NCI-H2107 treated with DMSO at 0.1 percent for 48 hours (cell line): ENCODE measurements around the gene LGSN.
"Not testable (repeated sequence)": the region's sequence is repeated elsewhere in the genome, so short reads cannot be mapped to it uniquely, and the experiment has no call there.

ENCODE experiments used
- DNase-seq: peaks from one replicate; lab custom pipeline; 2025; ENCODE audit not compliant: unreplicated experiment; lab: John Stamatoyannopoulos, UW

LGSN gene, protein sequence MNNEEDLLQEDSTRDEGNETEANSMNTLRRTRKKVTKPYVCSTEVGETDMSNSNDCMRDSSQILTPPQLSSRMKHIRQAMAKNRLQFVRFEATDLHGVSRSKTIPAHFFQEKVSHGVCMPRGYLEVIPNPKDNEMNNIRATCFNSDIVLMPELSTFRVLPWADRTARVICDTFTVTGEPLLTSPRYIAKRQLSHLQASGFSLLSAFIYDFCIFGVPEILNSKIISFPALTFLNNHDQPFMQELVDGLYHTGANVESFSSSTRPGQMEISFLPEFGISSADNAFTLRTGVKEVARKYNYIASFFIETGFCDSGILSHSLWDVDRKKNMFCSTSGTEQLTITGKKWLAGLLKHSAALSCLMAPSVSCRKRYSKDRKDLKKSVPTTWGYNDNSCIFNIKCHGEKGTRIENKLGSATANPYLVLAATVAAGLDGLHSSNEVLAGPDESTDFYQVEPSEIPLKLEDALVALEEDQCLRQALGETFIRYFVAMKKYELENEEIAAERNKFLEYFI

DNA sequence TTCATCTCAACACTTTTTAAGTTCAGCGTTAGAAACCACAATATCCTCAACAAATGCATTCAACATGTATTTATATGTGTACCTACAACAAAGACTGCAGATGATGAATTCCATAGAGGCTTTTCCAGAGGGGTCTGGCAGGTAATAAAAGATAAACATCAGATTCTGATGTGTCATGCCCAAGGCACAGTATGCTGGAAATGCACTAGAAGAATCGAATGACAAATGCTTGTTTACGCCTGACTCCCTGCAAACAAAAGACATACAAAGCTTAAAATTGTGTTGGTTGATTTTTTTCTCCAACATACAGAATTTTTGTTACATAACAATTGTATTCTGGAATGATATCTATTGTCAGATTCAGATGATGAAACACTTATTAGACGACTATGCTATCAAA is at the start of gene LGSN:
TSS of gene LGSN (minus strand) at position 45 of the 400 bp plus-strand sequence. CDS start at position 5, 40 bp downstream.
- no peak for DNase-seq

DNA sequence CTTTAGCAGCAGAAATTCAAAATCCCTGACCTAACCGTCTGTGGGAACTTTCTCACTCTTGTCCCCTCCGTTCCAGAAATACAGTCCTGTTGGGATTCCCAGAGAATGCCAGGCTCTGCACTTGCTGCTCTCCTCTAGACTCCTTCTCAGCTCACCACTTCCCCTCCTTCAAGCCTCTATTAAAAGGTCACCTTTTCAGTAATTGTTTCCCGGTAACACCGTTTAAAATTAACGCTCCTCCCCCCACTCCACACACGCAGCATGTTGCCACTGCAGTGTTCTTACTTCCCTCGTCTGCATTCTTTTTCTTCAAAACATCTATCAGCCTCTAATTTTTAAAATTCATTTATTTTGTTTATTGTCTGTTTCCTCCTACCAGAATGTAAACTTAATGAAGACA is 48.6 kb upstream of the LGSN start:
- DNase-seq = no peak

DNA sequence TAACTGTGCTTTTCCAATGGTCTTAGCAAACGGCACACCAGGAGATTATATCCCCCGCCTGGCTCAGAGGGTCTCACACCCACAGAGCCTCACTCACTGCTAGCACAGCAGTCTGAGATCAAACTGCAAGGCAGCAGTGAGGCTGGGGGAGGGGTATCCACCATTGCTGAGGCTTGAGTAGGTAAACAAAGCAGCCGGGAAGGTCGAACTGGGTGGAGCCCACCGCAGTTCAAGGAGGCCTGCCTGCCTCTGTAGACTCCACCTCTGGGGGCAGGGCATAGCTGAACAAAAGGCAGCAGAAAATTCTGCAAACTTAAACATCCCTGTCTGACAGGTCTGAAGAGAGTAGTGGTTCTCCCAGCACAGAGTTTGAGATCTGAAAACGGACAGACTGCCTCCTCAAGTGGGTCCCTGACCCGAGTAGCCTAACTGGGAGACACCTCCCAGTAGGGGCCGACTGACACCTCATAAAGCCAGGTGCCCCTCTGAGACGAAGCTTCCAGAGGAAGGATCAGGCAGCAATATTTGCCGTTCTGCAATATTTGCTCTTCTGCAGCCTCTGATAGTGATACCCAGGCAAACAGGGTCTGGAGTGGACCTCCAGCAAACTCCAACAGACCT is 42.8 kb upstream of the LGSN start:
- not testable (repeated sequence) for DNase-seq

DNA sequence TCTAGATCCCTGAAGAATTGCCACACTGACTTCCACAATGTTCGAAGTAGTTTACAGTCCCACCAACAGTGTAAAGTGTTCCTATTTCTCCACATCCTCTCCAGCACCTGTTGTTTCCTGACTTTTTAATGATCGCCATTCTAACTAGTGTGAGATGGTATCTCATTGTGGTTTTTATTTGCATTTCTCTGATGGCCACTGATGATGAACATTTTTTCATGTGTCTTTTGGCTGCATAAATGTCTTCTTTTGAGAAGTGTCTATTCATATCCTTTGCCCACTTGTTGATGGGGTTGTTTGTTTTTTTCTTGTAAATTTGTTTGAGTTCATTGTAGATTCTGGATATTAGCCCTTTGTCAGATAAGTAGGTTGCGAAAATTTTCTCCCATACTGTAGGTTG is 37.6 kb upstream of the LGSN start:
- DNase-seq = not testable (repeated sequence)

DNA sequence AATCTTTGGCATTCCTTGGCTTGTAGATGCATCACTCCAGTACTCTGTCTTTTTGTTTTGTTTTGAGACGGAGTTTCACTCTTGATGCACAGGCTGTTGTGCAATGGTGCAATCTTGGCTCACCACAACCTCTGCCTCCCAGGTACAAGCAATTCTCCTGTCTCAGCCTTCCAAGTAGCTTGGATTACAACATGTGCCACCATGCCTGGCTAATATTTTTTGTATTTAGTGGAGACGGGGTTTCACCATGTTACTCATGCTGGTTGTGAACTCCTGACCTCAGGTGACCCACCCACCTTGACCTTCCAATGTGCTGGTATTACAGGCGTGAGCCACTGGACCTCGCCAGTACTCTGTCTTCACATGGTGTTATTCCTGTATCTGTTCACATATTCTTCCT is 35.8 kb upstream of the LGSN start:
- no peak for DNase-seq

DNA sequence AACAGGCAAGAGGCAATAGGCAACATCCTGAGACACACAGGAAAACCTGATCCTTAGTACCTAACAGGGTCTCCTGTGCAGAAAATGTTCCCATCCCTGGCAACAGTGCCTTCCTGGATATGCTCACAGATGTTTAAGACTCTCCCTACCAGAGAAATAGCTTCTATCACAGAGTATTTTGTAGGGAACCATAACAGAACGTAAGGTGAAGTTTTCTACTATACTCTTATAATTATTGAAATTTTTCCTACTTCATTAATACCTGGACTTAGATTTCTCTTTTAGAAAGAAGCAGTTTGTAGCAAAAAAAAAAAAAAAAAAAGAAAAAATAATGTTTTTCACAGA is 33.5 kb upstream of the LGSN start:
- DNase-seq = no peak

DNA sequence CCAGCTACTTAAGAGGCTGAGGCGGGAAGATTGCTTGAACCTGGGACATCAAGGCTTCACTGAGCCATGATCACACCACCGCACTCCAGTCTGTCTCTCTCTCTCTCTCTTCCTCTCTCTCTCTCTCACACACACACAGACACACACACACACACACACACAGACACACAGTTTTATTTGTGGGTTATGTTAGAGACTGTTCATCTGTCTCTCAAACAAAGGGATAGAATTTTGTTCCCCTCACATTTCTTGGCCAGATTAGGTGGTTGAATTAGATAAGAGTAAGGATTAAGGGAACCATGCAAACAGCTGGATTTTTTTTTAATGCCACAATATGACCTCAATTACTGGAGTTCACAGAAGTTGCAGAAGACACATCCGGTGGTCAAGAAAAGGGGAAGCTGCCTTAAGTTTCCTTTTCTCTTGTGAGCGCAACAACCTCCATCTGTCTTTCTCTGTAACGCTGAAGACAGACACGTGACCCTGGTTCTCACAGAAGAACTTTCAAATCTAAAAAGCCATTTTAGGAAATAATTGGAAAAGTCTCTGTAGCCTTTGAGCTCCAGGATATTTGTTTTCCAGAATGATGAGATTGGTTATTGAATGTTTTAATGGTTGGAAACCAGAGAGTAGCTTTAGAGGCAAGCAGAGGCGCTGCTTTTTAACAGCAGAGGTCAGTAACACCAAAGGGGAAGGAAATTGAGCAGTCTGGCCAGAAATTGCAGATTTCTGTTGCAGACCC is 32.9 kb upstream of the LGSN start:
- peak; percentile 2 for DNase-seq

DNA sequence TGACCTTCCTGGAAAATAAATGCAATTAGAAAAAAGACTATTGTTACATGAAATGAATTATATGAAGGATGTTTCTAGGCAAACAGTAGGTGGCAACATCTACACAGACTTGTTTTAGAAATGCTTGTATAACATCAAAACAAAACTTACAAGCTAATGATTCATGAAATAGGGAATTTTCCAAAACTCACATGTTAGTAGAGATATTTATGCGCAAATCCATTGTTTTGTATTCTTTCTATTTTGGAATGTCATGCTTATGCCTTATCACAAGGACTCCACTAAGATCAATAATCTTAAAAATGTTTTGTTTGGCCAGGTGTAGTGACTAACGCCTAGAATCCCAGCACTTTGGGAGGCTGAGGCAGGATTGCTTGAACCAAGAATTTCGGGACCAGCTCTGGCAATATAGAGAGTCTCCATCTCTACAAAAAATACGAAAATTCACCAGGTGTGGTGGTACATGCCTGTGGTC is 32.3 kb upstream of the LGSN start:
- no peak for DNase-seq

DNA sequence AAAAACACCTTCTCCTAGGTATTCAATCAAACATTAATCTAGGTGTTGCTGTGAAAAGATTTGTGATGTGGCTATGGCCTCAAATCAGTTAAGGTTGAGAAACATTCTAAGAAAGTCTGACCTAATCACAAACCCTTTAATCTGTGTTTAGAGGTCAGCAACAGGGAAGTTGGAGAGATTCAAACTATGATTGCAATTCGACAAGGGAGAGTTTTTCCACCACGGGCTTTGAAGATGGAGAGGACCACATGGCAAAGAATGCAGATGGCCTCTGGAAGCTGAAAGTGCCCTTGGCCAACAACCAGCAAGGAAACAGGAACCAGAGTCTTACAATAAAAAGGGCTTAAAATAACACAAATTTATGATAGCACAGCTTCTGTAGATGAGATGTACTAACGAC is 29.6 kb upstream of the LGSN start:
- DNase-seq = no peak

DNA sequence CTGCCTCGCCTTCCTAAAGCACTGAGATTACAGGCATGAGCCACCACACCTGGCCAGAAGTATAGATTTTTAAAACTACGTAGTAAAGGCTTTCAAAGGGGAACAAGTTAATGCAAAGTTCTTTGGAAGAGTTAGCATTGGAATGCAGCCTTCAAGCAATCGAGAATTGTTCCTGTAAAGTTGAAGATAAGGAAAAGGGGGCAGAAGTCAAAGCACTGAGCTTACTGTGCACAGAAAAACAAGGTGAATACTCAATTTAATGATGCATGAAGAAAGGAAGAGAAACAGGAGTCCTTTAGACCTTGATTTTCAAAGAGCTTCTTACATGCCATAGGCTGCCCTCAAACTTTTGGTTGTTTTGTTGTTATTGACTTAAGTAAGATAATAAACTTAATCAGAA is 29.1 kb upstream of the LGSN start:
- no peak for DNase-seq

DNA sequence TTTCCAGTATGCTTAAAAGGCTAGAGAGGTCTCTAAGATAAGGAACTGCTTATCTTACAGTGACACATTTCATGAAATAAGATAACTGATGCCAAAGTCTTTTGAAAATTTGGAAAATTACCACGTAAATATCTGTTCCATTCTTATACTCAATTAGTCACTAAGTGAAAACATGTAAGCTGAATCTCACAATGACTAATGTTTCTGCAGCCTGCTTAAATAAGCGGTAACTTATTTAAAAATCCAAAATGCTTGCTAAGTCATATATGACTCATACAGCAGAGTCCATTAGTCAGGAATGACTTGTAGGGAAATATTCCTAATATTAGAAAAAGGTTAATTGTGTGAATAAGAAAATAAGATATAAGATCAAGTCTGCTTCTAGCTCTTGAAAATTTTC is 27.8 kb upstream of the LGSN start:
- no peak for DNase-seq

DNA sequence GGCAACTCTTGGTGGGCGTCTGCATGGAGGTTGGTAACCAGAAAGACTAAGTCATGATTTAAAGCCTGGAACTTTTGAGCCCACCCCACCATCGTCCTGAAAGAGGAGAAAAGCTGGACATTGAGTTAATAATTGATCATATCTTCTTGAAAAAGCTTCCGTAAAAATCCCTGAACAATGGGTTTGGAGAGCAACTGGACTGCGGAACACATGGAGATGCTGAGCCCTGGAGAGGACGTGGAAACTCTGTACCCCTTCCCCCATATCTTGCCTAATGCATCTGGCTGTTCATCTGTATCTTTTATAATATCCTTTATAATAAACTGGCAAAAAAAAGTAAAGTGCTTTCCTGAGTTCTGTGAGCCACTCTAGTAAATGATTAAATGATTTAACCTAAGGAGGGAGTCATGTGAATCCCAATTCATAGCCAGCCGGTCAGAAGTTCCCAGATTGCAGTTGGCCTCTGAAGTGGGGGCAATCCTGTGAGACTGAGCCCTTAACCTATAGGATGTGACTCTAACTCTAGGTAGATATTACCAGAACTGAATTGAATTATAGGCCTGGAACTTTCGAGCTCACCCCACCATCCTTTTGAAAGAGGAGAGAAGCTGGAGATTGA is 26.5 kb upstream of the LGSN start:
- DNase-seq = no peak

DNA sequence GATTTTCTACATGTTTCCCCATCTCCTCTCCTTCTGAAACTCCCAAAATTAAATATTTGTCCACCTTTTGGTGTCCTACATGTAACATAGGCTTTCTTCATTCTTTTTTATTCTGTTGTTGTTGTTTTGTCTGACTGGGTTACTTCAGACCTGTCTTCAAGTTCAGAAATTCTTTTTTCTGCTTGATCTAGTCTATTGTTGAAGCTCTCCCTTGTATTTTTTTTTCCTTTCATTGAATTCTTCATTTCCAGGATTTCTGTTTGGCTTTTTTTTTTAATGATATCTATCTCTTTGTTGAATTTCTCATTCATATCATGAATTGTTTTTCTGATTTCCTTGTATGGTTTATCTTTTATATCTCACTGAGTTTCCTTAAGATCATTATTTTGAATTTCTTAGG is 20.6 kb upstream of the LGSN start:
- no peak for DNase-seq

DNA sequence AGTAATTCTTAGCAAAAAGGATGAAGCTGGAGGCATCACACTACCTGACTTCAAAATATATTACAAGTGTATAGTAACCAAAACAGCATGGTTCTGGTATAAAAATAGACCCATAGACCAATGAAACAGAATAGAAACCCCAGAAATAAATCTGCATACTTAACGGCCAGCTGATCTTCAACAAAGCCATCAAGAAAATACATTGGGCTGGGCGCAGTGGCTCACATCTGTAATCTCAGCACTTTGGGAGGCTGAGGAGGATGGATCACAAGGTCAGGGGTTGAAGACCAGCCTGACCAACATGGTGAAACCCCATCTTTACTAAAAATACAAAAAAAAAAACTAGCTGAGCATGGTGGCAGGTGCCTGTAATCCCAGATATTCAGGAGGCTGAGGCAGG is 14.9 kb upstream of the LGSN start:
- DNase-seq = not testable (repeated sequence)

DNA sequence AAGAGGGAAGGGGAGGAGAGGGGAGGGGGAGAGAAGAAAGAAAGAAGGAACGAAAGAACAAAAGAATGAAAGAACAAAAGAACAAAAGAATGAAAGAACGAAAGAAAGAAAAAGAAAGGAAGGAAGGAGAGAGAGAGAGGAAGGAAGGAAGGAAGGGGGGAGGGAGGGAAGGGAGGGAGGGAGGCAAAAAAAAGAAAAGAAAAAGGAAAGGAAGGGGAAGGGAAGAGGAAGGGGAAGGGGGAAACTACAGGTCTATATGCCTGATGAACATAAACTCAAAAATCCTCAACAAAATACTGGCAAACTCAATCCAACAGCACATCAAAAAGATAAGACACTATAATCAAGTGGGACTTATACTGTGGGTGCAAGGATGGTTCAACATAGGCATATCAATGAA is 13.7 kb upstream of the LGSN start:
- no peak for DNase-seq

DNA sequence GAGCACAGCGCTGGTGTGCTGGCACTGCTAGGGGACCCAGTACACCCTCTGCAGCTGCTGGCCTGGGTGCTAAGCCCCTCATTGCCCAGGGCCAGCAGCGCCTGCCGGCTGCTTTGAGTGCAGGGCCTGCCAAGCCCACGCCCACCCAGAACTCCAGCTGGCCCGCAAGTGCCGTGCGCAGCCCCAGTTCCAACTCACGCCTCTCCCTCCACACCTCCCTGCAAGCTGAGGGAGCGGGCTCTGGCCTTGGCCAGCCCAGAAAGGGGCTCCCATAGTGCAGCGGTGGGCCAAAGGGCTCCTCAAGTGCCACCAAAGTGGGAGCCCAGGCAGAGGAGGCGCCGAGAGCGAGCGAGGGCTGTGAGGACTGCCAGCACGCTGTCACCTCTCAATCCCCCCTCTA is 6.8 kb upstream of the LGSN start:
- DNase-seq = not testable (repeated sequence)

DNA sequence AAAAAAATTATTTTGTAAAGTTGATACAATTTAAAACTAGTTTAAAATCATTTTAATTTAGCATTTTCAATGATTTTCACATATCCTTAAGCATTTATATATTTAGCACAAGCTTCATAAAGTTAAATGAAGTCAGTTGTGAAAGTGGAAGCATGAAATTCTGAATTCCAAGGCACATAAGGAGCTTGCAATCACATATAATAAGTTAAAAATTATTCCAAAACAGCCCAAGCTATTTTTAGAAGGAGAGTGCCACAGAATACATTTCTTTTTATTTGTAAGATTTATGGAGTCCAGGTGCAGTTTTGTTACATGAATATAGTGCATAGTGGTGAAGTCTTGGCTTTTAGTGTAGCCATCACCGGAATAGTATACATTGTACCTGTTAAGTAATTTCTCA is 3.2 kb upstream of the LGSN start:
- no peak for DNase-seq

DNA sequence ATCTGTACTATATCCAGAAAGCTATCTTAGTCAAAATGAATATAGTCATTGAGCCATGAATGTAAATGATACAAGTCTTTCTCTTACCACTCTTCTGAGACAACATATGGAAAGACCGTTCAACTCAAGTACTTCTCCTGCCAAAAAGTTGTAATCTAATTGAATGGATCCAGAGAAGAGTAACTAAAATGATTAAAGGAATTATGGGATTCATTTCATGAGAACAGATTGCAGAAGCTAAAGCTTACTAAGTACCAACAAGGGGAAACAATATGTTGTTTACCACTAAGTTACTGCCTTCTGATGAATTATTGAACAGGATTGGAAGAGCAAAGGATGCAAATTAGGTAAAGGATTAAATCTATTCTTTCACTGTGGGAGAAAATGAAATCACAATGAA is 2.0 kb upstream of the LGSN start:
- DNase-seq = no peak

DNA sequence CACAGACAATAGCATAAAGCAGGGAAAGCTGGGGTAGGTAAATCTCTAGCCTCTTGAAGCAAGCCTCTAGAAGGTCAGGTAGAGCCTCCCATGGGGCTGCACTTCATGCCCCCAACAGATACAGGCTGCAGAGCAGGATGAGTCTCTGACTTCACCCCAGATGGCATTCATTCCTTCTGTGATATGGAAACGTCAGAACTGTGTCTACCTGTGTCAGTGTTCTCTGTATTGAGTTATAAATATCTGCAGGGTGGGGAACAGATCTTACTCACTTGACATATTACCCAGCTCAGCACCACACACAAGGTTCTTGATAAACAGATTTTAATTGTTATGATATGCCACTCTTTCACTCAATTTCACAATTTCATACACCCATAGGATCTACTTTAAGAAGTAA is 2.1 kb downstream of the LGSN start:
- DNase-seq = no peak

DNA sequence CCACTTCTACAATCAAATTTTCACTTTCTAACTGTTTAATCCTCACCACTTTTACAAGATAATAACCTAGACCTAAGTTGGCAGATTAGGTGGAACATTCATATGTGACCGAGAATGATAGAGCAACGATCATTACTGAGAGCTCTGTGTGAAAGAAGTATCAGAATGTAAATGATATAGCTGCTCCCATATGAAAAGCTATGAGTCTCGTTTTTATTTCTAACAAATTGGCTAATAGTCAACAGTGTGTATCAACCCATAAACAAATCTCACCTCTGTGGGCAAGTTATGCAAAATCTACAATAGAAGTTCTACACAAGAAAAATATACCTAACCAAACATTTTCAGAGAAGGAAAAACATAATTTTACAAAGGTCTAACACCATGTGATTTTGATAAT is 3.7 kb downstream of the LGSN start:
- DNase-seq = no peak

DNA sequence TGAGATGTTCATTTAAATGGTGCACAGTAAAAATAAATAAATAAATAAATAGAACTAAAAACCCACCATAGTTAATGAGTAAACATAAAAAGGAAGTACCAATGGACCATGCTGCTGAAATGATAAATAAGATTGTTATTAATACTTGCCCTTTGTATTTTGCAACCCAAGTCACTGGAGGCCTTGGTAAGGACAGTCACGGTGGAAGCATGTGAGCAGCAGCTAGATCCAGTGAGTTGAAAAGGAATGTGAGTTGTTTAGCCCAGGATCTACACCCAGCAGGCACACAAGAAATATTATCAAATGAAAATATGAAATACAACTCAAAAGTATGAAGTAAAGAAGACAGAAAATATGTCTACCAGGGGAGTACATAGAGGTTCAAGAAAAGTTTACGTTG is 6.7 kb downstream of the LGSN start:
- DNase-seq = no peak
